ENCODE data around the gene RDH13. TPM values are rescaled to one million over a fixed set of nuclear protein-coding genes. Genes with fewer than 3 reads are reported as not detected.

RDH13 gene
- polyA plus RNA-seq, 1 experiment: 3.1 TPM

DNA sequence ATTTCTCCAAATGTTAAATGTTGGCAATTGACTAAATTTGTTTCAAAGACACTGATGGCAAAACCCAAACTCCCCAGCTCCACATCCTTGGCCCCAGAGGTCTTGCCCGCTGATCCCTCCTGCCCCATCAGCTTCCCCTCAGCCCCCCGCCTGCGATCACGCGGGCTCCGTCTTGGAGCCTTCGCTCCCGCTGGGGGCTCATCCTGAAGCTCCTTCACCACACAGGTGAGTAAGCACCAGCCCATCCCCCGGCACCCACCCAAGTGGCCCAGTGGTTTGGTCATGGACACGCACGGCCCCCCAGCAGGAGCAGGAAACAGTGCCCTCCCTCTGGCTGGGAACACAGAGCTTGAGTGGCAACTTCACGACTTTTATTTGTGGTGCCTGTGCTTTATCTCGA, 27.6 kb upstream of the RDH13 start:
- ChIA-PET POLR2A (no interaction called here), CTCF (interaction anchor here (3.2 kb wide), 1 partner anchor 15 kb away, joined by 19 read pairs; no protein-coding TSS in a partner anchor)
- no peak overlapping the region for H3K4me3 ChIP-seq (ENCODE audit: low read depth, low read length)
- TF ChIP-seq, protein P1, sequence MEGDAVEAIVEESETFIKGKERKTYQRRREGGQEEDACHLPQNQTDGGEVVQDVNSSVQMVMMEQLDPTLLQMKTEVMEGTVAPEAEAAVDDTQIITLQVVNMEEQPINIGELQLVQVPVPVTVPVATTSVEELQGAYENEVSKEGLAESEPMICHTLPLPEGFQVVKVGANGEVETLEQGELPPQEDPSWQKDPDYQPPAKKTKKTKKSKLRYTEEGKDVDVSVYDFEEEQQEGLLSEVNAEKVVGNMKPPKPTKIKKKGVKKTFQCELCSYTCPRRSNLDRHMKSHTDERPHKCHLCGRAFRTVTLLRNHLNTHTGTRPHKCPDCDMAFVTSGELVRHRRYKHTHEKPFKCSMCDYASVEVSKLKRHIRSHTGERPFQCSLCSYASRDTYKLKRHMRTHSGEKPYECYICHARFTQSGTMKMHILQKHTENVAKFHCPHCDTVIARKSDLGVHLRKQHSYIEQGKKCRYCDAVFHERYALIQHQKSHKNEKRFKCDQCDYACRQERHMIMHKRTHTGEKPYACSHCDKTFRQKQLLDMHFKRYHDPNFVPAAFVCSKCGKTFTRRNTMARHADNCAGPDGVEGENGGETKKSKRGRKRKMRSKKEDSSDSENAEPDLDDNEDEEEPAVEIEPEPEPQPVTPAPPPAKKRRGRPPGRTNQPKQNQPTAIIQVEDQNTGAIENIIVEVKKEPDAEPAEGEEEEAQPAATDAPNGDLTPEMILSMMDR (IDR thresholded peaks at IDR 0.05; ENCODE audit: low read depth, low read length): no peak
- H3K9me3 ChIP-seq (ENCODE audit: control insufficient read depth, insufficient read depth, low read length): no peaks in the 10 kb centered on the region; the same call in 1 of the 2 replicates
- peaks cover 9% of the 10 kb centered on the region for H3K27me3 ChIP-seq (ENCODE audit: control insufficient read depth, insufficient read depth, low read length)
- H3K27ac ChIP-seq (ENCODE audit: low read depth, low read length): no peak overlapping the region
- no peak for DNase-seq (ENCODE audit: low read depth, low spot score)

DNA sequence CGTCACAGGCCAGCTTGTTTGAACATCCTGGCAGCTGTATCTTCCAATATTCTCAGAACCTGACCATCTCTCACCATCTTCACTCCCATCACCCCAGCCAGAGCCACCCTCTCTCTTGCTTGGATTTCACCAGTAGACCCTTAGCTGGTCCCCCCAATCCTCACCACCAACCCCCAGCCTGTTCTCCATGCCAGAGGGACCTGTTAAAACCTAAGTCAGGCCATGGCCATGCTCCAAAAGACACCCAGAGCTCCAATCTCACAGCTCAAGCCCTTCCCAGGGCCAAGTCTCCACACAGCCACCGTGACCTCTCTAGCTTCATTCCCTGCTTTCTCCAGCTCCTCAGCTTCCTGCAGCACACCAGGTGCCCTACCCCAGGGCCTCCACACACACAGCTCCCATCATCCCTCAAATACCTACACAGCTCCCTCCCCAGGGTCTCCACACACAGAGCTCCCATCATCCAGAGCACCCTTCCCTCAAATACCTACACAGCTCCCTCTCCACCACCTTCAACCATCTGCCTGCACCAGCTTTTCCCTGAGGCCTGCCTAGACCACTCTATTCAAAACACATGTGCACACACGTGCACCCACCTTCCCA, 26.5 kb upstream of the RDH13 start:
- H3K4me3 ChIP-seq (ENCODE audit: low read depth, low read length): no peak overlapping the region
- TF ChIP-seq, protein P1 (IDR thresholded peaks at IDR 0.05; ENCODE audit: low read depth, low read length): no peak
- DNase-seq (ENCODE audit: low read depth, low spot score): no peak
- H3K9me3 ChIP-seq (ENCODE audit: control insufficient read depth, insufficient read depth, low read length): no peaks in the 10 kb centered on the region; the same call in 1 of the 2 replicates
- peaks cover 18% of the 10 kb centered on the region for H3K27me3 ChIP-seq (ENCODE audit: control insufficient read depth, insufficient read depth, low read length)
- H3K27ac ChIP-seq (ENCODE audit: low read depth, low read length): no peak overlapping the region
- CTCF ChIA-PET: interaction anchor here (0.6 to 3.2 kb wide), 9 partner anchors 9 to 329 kb away, joined by 4 to 19 read pairs (median 5); partner anchors contain the start of gene PPP6R1
- POLR2A ChIA-PET: no interaction called here

DNA sequence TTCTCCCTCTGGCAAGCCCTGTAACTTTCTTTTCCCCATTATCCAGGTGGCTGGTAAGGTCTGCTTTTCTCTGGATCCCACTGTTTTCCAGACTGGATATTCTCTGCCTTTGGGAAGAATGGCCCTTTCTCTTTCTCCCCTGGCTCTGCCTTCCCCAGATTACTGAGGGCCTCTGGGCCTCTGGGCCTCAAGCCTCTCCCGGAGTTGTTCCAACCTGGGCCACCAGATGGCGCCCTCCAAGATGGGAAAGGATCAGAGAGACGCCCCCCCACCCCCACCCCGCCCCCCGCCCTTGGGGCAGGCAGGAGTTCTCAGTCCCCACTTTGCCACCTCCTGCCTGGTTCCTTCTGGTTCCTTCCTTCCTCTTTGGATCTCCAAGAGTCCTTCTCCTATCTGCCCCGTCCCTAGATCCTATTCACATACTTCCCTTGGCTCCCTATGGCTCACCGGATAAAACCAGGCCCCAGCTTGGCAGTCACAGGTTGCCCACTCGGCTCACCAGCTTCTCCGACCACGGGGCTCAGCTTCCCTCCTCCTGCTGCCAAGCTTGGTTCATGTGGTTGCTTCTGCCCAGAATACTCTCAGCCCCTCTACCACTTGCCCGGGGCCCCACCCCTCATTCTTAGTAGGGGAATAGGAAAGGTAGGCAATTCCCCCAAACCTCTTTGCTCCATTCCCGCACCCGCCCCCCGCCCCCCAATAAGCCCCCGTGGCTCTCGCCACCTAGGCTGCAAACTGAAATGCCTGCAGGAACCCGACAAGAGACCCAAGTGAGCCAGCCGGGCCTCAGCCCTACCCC, 25.8 kb upstream of the RDH13 start:
- H3K27me3 ChIP-seq (ENCODE audit: control insufficient read depth, insufficient read depth, low read length): peaks cover 25% of the 10 kb centered on the region
- TF ChIP-seq, protein P1 (IDR thresholded peaks at IDR 0.05; ENCODE audit: low read depth, low read length): peak; percentile 60
- ChIA-PET POLR2A (no interaction called here), CTCF (interaction anchor here (0.6 to 3.2 kb wide), 27 partner anchors 9 to 975 kb away, joined by 3 to 19 read pairs (median 4); partner anchors contain the start of genes EPS8L1, FIZ1, PPP1R12C and PPP6R1)
- H3K9me3 ChIP-seq (ENCODE audit: control insufficient read depth, insufficient read depth, low read length): no peaks in the 10 kb centered on the region; the same call in 1 of the 2 replicates
- H3K4me3 ChIP-seq (ENCODE audit: low read depth, low read length): no peak overlapping the region
- no peak overlapping the region for H3K27ac ChIP-seq (ENCODE audit: low read depth, low read length)
- peak; percentile 13 for DNase-seq (ENCODE audit: low read depth, low spot score)

DNA sequence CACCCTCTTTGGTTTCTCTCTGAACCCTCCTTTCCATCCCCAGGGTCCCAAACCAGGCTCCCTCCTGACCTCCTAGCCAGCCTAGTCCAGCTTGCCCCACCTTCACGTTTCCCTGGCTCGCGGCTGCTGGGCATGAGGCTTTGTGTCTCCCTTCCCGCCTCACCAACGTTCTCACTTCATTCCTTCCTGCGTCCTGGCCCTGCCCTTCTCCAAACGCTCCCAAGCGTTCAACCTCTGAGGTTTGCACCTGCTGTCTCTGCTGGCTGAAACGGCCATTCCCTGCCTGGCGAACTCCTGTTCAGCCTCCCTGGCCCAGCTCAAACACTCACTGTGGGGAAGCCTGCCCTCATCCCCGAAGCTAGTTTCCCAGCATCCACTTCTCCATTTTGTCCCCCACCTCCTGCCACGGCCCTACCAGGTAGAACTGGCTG, 25.1 kb upstream of the RDH13 start:
- ChIA-PET CTCF (interaction anchor here (0.6 to 3.2 kb wide), 24 partner anchors 10 to 974 kb away, joined by 3 to 19 read pairs (median 4); partner anchors contain the start of genes EPS8L1, FIZ1, PPP1R12C and PPP6R1), POLR2A (no interaction called here)
- no peak overlapping the region for H3K27ac ChIP-seq (ENCODE audit: low read depth, low read length)
- H3K9me3 ChIP-seq (ENCODE audit: control insufficient read depth, insufficient read depth, low read length): peaks cover 5% of the 10 kb centered on the region; the same call in 1 of the 2 replicates
- no peak for DNase-seq (ENCODE audit: low read depth, low spot score)
- TF ChIP-seq, protein P1 (IDR thresholded peaks at IDR 0.05; ENCODE audit: low read depth, low read length): no peak
- peak overlapping the region; percentile 68 for H3K4me3 ChIP-seq (ENCODE audit: low read depth, low read length)
- H3K27me3 ChIP-seq (ENCODE audit: control insufficient read depth, insufficient read depth, low read length): peaks cover 30% of the 10 kb centered on the region
